ENCODE measurements around the gene ZNF710. TPM values are rescaled to one million over a fixed set of nuclear protein-coding genes. Genes with fewer than 3 reads are reported as not detected.

ZNF710 gene
- total RNA-seq, 2 donors from 2014 or later: 3.4 to 5.2 TPM

DNA sequence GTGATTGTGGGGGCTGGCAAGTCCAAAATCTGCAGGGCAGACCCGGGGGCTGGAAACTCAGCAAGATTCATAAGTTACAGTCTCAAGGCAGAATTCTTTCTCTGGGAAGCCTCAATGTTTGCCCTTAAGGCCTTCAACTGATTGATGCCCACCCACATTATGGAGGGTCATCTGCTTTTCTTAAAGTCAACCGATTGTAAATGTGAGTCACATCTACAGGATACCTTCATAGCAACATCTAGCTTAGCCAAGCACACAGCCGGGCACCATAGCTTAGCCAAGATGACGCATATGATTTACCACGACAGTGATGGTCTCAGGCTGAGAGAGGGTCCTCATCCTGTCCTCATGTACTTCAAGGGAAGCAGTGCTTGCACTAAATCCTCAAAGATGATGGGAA lies 57.7 kb downstream of the ZNF710 start:
- H3K4me1 ChIP-seq: peaks cover 0 to 53% of the 10 kb centered on the region in 2 donors
- H3K27me3 ChIP-seq: no peaks in the 10 kb centered on the region
- peak overlapping the region; percentile 17 to 31 for H3K27ac ChIP-seq
- no peaks in the 10 kb centered on the region for H3K36me3 ChIP-seq
- no peak for DNase-seq (ENCODE audit: low spot score)
- TF ChIP-seq, protein P1, sequence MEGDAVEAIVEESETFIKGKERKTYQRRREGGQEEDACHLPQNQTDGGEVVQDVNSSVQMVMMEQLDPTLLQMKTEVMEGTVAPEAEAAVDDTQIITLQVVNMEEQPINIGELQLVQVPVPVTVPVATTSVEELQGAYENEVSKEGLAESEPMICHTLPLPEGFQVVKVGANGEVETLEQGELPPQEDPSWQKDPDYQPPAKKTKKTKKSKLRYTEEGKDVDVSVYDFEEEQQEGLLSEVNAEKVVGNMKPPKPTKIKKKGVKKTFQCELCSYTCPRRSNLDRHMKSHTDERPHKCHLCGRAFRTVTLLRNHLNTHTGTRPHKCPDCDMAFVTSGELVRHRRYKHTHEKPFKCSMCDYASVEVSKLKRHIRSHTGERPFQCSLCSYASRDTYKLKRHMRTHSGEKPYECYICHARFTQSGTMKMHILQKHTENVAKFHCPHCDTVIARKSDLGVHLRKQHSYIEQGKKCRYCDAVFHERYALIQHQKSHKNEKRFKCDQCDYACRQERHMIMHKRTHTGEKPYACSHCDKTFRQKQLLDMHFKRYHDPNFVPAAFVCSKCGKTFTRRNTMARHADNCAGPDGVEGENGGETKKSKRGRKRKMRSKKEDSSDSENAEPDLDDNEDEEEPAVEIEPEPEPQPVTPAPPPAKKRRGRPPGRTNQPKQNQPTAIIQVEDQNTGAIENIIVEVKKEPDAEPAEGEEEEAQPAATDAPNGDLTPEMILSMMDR (IDR thresholded peaks at IDR 0.05): no peak
- no peaks in the 10 kb centered on the region for H3K9me3 ChIP-seq
- no peak overlapping the region for H3K4me3 ChIP-seq

GRCh38 chr15:90059208-90059985 lies 58.3 kb downstream of the ZNF710 start:
- H3K27ac ChIP-seq: peak overlapping the region; percentile 17 to 31
- H3K4me1 ChIP-seq: peaks cover 0 to 56% of the 10 kb centered on the region in 2 donors
- no peaks in the 10 kb centered on the region for H3K9me3 ChIP-seq
- H3K4me3 ChIP-seq: no peak overlapping the region
- no peaks in the 10 kb centered on the region for H3K27me3 ChIP-seq
- DNase-seq (ENCODE audit: low spot score): no peak
- TF ChIP-seq, protein P1 (IDR thresholded peaks at IDR 0.05): no peak
- no peaks in the 10 kb centered on the region for H3K36me3 ChIP-seq

GRCh38 chr15:90060797-90061196 lies 59.7 kb downstream of the ZNF710 start:
- Histone ChIP-seq H3K36me3 (no peaks in the 10 kb centered on the region), H3K27me3 (no peaks in the 10 kb centered on the region), H3K9me3 (no peaks in the 10 kb centered on the region), H3K4me3 (no peak overlapping the region), H3K4me1 (peaks cover 0 to 63% of the 10 kb centered on the region in 2 donors), H3K27ac (no peak overlapping the region)
- DNase-seq (ENCODE audit: low spot score): no peak
- TF ChIP-seq, protein P1 (IDR thresholded peaks at IDR 0.05): no peak

DNA sequence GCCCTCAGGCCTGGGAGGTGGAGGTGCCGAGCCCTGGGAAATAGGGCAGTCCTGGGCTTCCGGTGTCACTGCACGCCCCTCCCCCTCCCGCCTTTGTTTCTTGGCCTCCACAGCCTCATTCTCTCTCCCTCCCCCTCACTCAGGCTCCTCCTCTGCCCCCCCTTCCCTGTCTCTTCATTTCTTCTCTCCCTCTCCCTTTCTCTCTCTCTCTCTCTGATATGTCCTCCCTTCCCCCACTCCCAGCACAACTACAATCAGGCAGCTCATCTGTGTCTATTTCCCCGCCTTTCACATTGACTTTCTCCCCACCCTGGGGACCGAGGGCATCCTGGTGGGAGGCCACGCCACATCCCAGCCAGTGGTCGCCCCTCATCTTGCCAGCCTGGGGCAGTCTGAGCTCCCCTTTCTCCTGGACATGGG lies 60.9 kb downstream of the ZNF710 start:
- H3K27ac ChIP-seq: peak overlapping the region in 1 of 2 donors; percentile 37

GRCh38 chr15:90062462-90062932 lies 61.4 kb downstream of the ZNF710 start:
- Histone ChIP-seq H3K36me3 (peaks cover under 1% of the 10 kb centered on the region), H3K4me1 (peaks cover 0 to 63% of the 10 kb centered on the region in 2 donors), H3K27ac (peak overlapping the region in 1 of 2 donors; percentile 37), H3K27me3 (no peaks in the 10 kb centered on the region), H3K9me3 (no peaks in the 10 kb centered on the region), H3K4me3 (no peak overlapping the region)
- no peak for DNase-seq (ENCODE audit: low spot score)
- TF ChIP-seq, protein P1 (IDR thresholded peaks at IDR 0.05): no peak

More for the DNA sequence above, 60.9 kb downstream of the ZNF710 start:
- Histone ChIP-seq H3K27me3 (no peaks in the 10 kb centered on the region), H3K36me3 (no peaks in the 10 kb centered on the region), H3K4me3 (no peak overlapping the region), H3K4me1 (peaks cover 0 to 63% of the 10 kb centered on the region in 2 donors), H3K9me3 (no peaks in the 10 kb centered on the region)
- TF ChIP-seq, protein P1 (IDR thresholded peaks at IDR 0.05): no peak
- no peak for DNase-seq (ENCODE audit: low spot score)
